Chondrocyte (in vitro differentiated cells): ENCODE measurements around the gene PIK3R1. TPM values are rescaled to one million over a fixed set of nuclear protein-coding genes. Genes with fewer than 3 reads are reported as not detected.

Experiments
- DNase-seq: peaks from one replicate; pipeline ENCODE4 v3.0.0; 2021; ENCODE audit warnings: mixed read lengths, low spot score
- H3K27ac Mint-ChIP-seq: one replicate; pipeline ENCODE4 v1.8.0; 2021; ENCODE audit warnings: mild to moderate bottlenecking, moderate library complexity, mixed read lengths; ENCODE audit not compliant: unreplicated experiment
- H3K27me3 Mint-ChIP-seq: 2 replicates; pipeline ENCODE4 v1.8.0; 2021; ENCODE audit warnings: low read depth, mixed read lengths
- H3K36me3 Mint-ChIP-seq: 2 replicates; pipeline ENCODE4 v1.8.0; 2021; ENCODE audit warnings: low read depth, mixed read lengths
- H3K4me1 Mint-ChIP-seq: 2 replicates; pipeline ENCODE4 v1.8.0; 2021; ENCODE audit warnings: low read depth, mild to moderate bottlenecking, mixed read lengths
- H3K4me3 Mint-ChIP-seq: one replicate; pipeline ENCODE4 v1.8.0; 2021; ENCODE audit warnings: mild to moderate bottlenecking, moderate library complexity, mixed read lengths; ENCODE audit not compliant: unreplicated experiment
- H3K9me3 Mint-ChIP-seq: 2 replicates; pipeline ENCODE4 v1.8.0; 2021; ENCODE audit warnings: low read depth, mixed read lengths
- total RNA-seq: library from RNA; stranded (reverse); gene quantifications from 3 replicates; pipeline ENCODE4 v1.2.1, GENCODE V29; 2021
- TF ChIP-seq, protein P1 (sequence below): fragments of 200-600 bp; sonication (generic); IDR thresholded peaks from 2 replicates; pipeline ENCODE4 v1.5.0; 2021; ENCODE audit warnings: antibody characterized with exemption, mild to moderate bottlenecking, moderate library complexity

Gene PIK3R1
- total RNA-seq, 1 donor from 2014 or later: 60.7 TPM

DNA sequence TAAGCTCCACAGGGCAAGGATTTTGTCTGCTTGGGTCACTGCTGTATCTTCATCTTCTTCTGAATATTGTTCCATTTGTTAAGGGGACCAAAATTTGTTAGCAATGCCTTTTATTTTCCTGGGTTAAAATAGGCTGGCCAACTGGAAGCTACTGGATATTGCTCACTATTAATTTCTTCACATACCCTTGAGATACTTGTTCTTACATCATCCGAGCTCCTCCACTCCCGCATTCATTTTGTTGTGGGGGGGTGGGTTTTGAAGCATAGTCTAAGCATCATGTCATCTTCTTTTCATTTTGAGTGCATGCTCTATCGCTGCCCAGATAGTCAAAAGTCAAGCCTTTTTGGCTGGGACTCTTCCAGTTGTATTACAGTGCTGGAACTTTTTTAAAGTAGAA, 42.5 kb upstream of the PIK3R1 start:
- no peaks in the 10 kb centered on the region for H3K27me3 Mint-ChIP-seq
- no peaks in the 10 kb centered on the region for H3K36me3 Mint-ChIP-seq
- no peak overlapping the region for H3K4me3 Mint-ChIP-seq
- H3K4me1 Mint-ChIP-seq: peaks cover 18% of the 10 kb centered on the region
- TF ChIP-seq, protein P1, sequence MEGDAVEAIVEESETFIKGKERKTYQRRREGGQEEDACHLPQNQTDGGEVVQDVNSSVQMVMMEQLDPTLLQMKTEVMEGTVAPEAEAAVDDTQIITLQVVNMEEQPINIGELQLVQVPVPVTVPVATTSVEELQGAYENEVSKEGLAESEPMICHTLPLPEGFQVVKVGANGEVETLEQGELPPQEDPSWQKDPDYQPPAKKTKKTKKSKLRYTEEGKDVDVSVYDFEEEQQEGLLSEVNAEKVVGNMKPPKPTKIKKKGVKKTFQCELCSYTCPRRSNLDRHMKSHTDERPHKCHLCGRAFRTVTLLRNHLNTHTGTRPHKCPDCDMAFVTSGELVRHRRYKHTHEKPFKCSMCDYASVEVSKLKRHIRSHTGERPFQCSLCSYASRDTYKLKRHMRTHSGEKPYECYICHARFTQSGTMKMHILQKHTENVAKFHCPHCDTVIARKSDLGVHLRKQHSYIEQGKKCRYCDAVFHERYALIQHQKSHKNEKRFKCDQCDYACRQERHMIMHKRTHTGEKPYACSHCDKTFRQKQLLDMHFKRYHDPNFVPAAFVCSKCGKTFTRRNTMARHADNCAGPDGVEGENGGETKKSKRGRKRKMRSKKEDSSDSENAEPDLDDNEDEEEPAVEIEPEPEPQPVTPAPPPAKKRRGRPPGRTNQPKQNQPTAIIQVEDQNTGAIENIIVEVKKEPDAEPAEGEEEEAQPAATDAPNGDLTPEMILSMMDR: no peak
- H3K27ac Mint-ChIP-seq: no peak overlapping the region
- no peaks in the 10 kb centered on the region for H3K9me3 Mint-ChIP-seq
- no peak for DNase-seq

DNA sequence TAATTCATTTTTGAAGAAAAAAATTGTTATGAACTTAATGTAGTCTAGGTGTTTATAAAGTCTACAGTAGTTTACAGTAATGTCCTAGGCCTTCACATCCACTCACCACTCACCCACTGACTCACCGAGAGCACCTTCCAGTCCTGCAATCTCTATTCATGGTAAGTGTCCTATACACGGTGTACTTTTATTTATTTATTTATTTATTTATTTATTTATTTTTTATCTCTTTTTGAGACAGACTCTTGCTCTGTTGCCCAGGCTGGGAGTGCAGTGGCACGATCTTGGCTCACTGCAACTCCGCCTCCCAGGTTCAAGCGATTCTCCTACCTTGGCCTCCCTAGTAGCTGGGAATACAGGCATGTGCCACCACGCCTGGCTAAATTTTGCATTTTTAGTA, 39.3 kb upstream of the PIK3R1 start:
- TF ChIP-seq, protein P1: no peak
- no peak overlapping the region for H3K27ac Mint-ChIP-seq
- no peaks in the 10 kb centered on the region for H3K36me3 Mint-ChIP-seq
- no peak for DNase-seq
- H3K27me3 Mint-ChIP-seq: no peaks in the 10 kb centered on the region
- peaks cover 3% of the 10 kb centered on the region for H3K4me1 Mint-ChIP-seq
- no peak overlapping the region for H3K4me3 Mint-ChIP-seq
- no peaks in the 10 kb centered on the region for H3K9me3 Mint-ChIP-seq

DNA sequence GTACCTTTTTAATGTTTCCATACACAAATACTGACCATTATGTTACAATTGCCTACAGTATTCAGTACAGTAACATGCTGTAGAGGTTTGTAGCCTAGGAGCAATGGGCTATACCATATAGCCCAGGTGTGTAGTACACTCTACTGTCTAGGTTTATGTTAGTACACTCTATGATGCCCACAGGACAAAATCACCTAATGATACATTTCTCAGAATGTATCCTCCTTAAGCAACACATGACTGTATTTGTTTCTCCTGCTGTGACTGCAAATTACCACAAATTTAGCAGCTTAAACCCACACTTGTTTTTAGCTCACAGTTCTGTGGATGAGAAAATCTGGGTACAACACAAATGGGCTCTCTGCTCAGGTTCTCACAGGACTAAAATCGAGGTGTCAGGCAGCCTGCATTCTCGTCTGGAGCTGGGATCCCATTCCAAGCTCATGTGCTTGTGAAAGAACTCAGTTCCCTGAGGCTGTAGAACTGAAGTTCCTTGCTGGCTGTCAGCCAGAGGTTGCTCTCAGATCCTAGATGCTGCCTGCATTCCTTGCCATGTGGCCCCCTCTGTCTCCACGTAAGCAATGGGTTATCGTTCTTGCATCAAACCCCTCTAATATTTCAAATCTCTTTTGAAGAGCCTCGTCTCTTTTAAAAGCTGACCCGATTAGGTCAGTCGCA, 38.6 kb upstream of the PIK3R1 start:
- Mint-ChIP-seq H3K4me3 (no peak overlapping the region), H3K36me3 (no peaks in the 10 kb centered on the region), H3K27ac (no peak overlapping the region), H3K4me1 (no peaks in the 10 kb centered on the region), H3K27me3 (no peaks in the 10 kb centered on the region), H3K9me3 (no peaks in the 10 kb centered on the region)
- no peak for DNase-seq
- TF ChIP-seq, protein P1: no peak

DNA sequence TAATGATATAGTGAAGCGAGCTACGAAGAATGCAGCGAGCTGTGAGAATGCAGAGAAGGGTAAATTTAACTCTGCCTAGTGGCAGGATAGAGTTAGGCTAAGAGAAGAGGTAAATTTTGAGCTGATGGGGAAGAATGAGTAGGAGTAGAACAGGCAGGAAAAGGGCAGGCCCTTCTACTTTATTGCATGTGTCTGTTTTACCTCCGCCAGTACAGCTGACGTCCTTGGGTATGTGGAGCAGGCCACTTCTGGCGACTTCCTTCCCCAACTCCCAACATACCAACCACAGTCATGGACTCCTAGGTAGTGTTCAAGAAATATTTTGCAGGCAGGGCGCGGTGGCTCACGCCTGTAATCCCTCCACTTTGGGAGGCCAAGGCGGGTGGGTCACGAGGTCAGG, 37.9 kb upstream of the PIK3R1 start:
- Mint-ChIP-seq H3K27me3 (no peaks in the 10 kb centered on the region), H3K4me3 (no peak overlapping the region), H3K4me1 (no peaks in the 10 kb centered on the region), H3K9me3 (no peaks in the 10 kb centered on the region), H3K27ac (no peak overlapping the region), H3K36me3 (no peaks in the 10 kb centered on the region)
- TF ChIP-seq, protein P1: no peak
- no peak for DNase-seq

DNA sequence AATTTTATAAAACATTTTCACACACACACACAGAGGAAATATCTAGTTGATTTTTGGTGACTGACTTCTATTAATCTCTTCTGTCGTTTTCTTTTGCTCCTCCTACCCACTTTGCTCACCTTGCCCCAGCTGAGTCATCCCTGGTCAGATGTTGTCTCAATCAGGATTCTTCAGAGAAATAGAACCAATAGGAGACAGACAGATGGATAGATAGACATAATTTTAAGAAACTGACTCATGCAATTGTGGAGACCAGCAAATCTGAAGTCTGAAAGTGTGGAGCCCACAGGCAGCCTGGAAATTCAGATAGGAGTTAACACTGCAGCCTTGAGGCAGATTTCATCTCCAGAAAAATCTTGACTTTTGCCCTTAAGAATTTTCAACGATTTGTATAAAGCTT, 37.0 kb upstream of the PIK3R1 start:
- Mint-ChIP-seq H3K4me1 (no peaks in the 10 kb centered on the region), H3K9me3 (no peaks in the 10 kb centered on the region), H3K4me3 (no peak overlapping the region), H3K27me3 (no peaks in the 10 kb centered on the region), H3K36me3 (no peaks in the 10 kb centered on the region), H3K27ac (no peak overlapping the region)
- no peak for DNase-seq
- TF ChIP-seq, protein P1: no peak
